ENCODE data around the gene RPL18.

The RPL18 gene

DNA sequence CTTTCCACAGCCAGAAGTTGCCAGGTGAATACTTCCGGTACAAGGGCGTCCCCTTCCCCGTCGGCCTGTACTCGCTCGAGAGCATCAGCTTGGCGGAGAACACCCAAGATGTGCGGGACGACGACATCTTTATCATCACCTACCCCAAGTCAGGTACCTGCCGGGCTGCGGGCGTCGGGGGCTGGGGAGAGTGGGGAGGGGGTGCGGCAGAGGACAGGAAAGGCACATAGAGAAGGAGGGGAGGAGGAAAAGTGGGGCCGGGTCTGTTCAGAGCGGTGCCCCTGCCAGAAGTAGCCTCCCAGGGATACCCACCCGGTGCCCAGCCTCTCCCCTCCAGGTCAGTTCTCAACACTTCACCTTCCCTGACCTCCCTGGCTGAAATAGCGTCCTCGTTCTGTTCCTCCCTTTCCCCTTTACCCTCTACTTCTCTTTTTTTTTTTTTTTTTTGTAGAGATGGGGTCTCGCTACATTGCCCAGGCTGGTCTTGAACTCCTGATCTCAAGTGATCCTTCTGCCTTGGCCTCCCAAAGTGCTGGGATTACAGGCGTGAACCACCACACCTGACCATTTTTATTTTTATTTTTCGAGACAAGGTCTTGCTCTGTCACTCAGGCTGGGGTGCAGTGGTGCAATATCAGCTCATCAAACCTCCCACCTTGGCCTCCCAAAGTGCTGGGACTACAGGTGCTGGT, 42.9 kb downstream of the RPL18 start:
- Histone ChIP-seq H3K4me1 (ENCODE audit: insufficient read depth, poor library complexity, severe bottlenecking) (no peaks in the 10 kb centered on the region), H3K27ac (ENCODE audit: poor library complexity, severe bottlenecking) (no peak overlapping the region), H3K4me3 (ENCODE audit: severe bottlenecking) (no peak overlapping the region), H3K9me3 (ENCODE audit: severe bottlenecking) (no peaks in the 10 kb centered on the region), H3K36me3 (ENCODE audit: low read depth) (no peaks in the 10 kb centered on the region), H3K27me3 (ENCODE audit: insufficient read depth, poor library complexity, severe bottlenecking) (no peaks in the 10 kb centered on the region)
- DNase-seq (ENCODE audit: low spot score) (no peak), ATAC-seq (ENCODE audit: low read depth) (no peak)
- TF ChIP-seq, protein P1, sequence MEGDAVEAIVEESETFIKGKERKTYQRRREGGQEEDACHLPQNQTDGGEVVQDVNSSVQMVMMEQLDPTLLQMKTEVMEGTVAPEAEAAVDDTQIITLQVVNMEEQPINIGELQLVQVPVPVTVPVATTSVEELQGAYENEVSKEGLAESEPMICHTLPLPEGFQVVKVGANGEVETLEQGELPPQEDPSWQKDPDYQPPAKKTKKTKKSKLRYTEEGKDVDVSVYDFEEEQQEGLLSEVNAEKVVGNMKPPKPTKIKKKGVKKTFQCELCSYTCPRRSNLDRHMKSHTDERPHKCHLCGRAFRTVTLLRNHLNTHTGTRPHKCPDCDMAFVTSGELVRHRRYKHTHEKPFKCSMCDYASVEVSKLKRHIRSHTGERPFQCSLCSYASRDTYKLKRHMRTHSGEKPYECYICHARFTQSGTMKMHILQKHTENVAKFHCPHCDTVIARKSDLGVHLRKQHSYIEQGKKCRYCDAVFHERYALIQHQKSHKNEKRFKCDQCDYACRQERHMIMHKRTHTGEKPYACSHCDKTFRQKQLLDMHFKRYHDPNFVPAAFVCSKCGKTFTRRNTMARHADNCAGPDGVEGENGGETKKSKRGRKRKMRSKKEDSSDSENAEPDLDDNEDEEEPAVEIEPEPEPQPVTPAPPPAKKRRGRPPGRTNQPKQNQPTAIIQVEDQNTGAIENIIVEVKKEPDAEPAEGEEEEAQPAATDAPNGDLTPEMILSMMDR (IDR thresholded peaks at IDR 0.05; ENCODE audit: poor library complexity, severe bottlenecking): no peak

DNA sequence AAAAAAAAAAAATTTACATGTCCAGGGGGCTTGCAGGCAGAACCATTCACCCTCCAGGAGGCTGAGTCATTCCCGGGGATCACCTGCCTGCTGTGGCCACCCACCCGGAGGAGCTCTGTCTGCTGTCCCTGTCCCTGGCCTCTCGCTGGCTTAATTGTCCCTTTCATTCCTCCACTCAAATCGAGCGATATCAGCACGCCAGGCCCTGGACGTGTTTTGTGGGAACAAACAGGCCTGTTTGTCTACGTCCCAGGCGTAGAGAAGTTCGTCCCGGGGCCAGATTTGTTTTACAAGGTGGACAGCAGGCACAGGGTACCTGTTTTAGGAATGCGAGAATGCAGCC, 45.8 kb downstream of the RPL18 start:
- H3K4me1 ChIP-seq (ENCODE audit: insufficient read depth, poor library complexity, severe bottlenecking): peaks cover 7% of the 10 kb centered on the region
- TF ChIP-seq, protein P1 (IDR thresholded peaks at IDR 0.05; ENCODE audit: poor library complexity, severe bottlenecking): no peak
- no peaks in the 10 kb centered on the region for H3K36me3 ChIP-seq (ENCODE audit: low read depth)
- no peaks in the 10 kb centered on the region for H3K9me3 ChIP-seq (ENCODE audit: severe bottlenecking)
- ATAC-seq (ENCODE audit: low read depth) (no peak), DNase-seq (ENCODE audit: low spot score) (no peak)
- H3K4me3 ChIP-seq (ENCODE audit: severe bottlenecking): no peak overlapping the region
- H3K27ac ChIP-seq (ENCODE audit: poor library complexity, severe bottlenecking): no peak overlapping the region
- no peaks in the 10 kb centered on the region for H3K27me3 ChIP-seq (ENCODE audit: insufficient read depth, poor library complexity, severe bottlenecking)

DNA sequence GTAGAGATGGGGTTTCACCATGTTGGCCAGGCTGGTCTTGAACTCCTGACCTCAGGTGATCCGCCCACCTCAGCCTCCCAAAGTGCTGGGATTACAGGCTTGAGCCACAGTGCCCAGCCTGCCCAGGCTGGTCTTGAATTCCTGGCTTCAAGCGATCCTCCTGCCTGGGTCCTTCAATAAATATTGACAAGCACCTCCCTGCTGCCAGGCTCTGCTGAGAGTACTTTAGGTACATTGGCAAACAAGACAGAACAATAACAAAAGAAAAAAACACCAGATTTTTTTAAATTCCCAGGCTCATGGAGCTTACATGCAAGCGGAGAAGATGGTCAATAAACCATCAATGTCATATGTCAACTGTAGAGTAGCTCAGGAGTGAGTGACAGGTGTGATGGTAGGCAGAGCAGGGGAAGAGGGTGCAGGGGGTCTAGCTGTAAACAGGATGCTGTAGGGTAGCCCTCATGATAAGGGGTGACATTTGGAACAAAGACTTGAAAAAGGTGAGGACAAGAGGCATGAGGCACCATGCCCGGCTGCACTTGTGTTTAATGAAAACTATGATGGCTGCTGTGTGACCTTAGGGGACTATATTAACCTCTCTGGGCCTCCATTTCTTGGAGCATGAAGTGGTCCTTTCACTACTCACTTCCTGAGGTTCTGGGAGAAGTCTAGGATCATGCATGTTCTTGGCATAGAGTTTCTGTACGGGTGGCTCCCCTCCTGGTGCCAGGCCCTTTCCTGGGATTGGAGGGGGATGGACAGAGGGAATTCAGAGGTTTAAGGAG, 47.4 kb downstream of the RPL18 start:
- TF ChIP-seq, protein P1 (IDR thresholded peaks at IDR 0.05; ENCODE audit: poor library complexity, severe bottlenecking): no peak
- no peaks in the 10 kb centered on the region for H3K36me3 ChIP-seq (ENCODE audit: low read depth)
- peaks cover 11% of the 10 kb centered on the region for H3K4me1 ChIP-seq (ENCODE audit: insufficient read depth, poor library complexity, severe bottlenecking)
- DNase-seq (ENCODE audit: low spot score) (no peak), ATAC-seq (ENCODE audit: low read depth) (no peak)
- H3K27ac ChIP-seq (ENCODE audit: poor library complexity, severe bottlenecking): no peak overlapping the region
- no peaks in the 10 kb centered on the region for H3K27me3 ChIP-seq (ENCODE audit: insufficient read depth, poor library complexity, severe bottlenecking)
- H3K9me3 ChIP-seq (ENCODE audit: severe bottlenecking): no peaks in the 10 kb centered on the region
- no peak overlapping the region for H3K4me3 ChIP-seq (ENCODE audit: severe bottlenecking)

DNA sequence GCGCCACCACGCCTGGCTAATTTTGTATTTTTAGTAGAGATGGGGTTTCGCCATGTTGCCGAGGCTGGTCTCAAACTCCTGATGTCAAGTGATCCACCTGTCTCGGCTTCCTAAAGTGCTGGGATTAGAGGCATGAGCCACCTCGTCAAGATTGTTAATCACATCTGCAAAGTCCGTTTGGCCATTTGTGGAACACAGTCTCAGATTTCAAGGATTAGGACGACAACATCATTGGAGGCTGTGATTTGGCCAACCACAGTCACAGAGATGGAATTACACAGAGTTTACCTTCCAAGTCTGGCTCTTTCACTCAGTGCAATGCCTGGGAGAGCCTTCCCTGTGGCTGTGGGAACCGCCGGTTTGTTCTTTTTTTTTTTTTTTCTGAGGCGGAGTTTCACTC, 49.2 kb downstream of the RPL18 start:
- no peaks in the 10 kb centered on the region for H3K9me3 ChIP-seq (ENCODE audit: severe bottlenecking)
- H3K4me1 ChIP-seq (ENCODE audit: insufficient read depth, poor library complexity, severe bottlenecking): peaks cover 18% of the 10 kb centered on the region
- TF ChIP-seq, protein P1 (IDR thresholded peaks at IDR 0.05; ENCODE audit: poor library complexity, severe bottlenecking): no peak
- no peak overlapping the region for H3K4me3 ChIP-seq (ENCODE audit: severe bottlenecking)
- H3K36me3 ChIP-seq (ENCODE audit: low read depth): no peaks in the 10 kb centered on the region
- H3K27ac ChIP-seq (ENCODE audit: poor library complexity, severe bottlenecking): no peak overlapping the region
- DNase-seq (ENCODE audit: low spot score) (no peak), ATAC-seq (ENCODE audit: low read depth) (no peak)
- H3K27me3 ChIP-seq (ENCODE audit: insufficient read depth, poor library complexity, severe bottlenecking): no peaks in the 10 kb centered on the region
